SU-DHL-6 (cell line): ENCODE measurements around the gene ENO3.
"Not testable (repeated sequence)": the region's sequence is repeated elsewhere in the genome, so short reads cannot be mapped to it uniquely, and the experiment has no call there.

ENCODE experiments used
- CTCF ChIP-seq: fragments of 200-600 bp; sonication (generic); IDR thresholded peaks from one replicate; pipeline ENCODE4 v1.5.1; 2017; ENCODE audit warnings: antibody characterized with exemption, mild to moderate bottlenecking, low read length, moderate library complexity; ENCODE audit not compliant: insufficient read depth, poor library complexity, severe bottlenecking
- EZH2phosphoT487 ChIP-seq: fragments of 200-600 bp; sonication (generic), shearing (Covaris generic); conservative IDR thresholded peaks from 2 replicates; pipeline ENCODE4 v1.6.1; 2018; ENCODE audit warnings: mild to moderate bottlenecking, antibody characterized with exemption, low read length, moderate library complexity, mixed read lengths

- not testable (repeated sequence) for TF ChIP-seq CTCF, EZH2phosphoT487
Measured at GRCh38 chr17:4906642-4907041, 44.3 kb upstream of the ENO3 start.
